Activated naive CD4-positive, alpha-beta T cell treated with anti-CD3 and anti-CD28 coated beads, Interleukin-2, amount 50 U/mL, for 24 hours (primary cell): ENCODE results near the gene XAF1.

Experiments used
- H3K27ac Mint-ChIP-seq: one replicate; pipeline ENCODE4 v1.8.0; 2021; ENCODE audit warnings: mild to moderate bottlenecking, mixed read lengths
- H3K27me3 Mint-ChIP-seq: one replicate; pipeline ENCODE4 v1.8.0; 2021; ENCODE audit warnings: mixed read lengths
- H3K36me3 Mint-ChIP-seq: one replicate; pipeline ENCODE4 v1.8.0; 2021; ENCODE audit warnings: mixed read lengths
- H3K4me1 Mint-ChIP-seq: one replicate; pipeline ENCODE4 v1.8.0; 2021; ENCODE audit warnings: mixed read lengths
- H3K4me3 Mint-ChIP-seq: one replicate; pipeline ENCODE4 v1.8.0; 2021; ENCODE audit warnings: mild to moderate bottlenecking, mixed read lengths
- H3K9me3 Mint-ChIP-seq: one replicate; pipeline ENCODE4 v1.8.0; 2021; ENCODE audit warnings: mixed read lengths

Gene XAF1

GRCh38 chr17:6755731-6756184 lies at the start of gene XAF1:
Gene XAF1, plus strand, starts transcription at chr17:6756046. Its CDS starts 33 bp downstream, at chr17:6756079.
- no peaks in the 10 kb centered on the region for H3K9me3 Mint-ChIP-seq
- H3K4me3 Mint-ChIP-seq: peak within 1 kb of the TSS; percentile 93
- H3K4me1 Mint-ChIP-seq: peaks cover 45% of the 10 kb centered on the region
- peak within 1 kb of the TSS; percentile 91 for H3K27ac Mint-ChIP-seq
- H3K27me3 Mint-ChIP-seq: no peaks in the 10 kb centered on the region
- peaks cover 9% of the 10 kb centered on the region for H3K36me3 Mint-ChIP-seq

- Mint-ChIP-seq H3K27ac (no peak overlapping the region), H3K4me1 (no peaks in the 10 kb centered on the region), H3K4me3 (no peak overlapping the region), H3K9me3 (no peaks in the 10 kb centered on the region), H3K27me3 (peaks cover 21% of the 10 kb centered on the region), H3K36me3 (no peaks in the 10 kb centered on the region)
Measured at GRCh38 chr17:6706499-6706898, 49.3 kb upstream of the XAF1 start.

GRCh38 chr17:6706996-6707395 lies 48.9 kb upstream of the XAF1 start:
- no peak overlapping the region for H3K4me3 Mint-ChIP-seq
- no peaks in the 10 kb centered on the region for H3K9me3 Mint-ChIP-seq
- peaks cover 23% of the 10 kb centered on the region for H3K27me3 Mint-ChIP-seq
- no peaks in the 10 kb centered on the region for H3K4me1 Mint-ChIP-seq
- no peak overlapping the region for H3K27ac Mint-ChIP-seq
- no peaks in the 10 kb centered on the region for H3K36me3 Mint-ChIP-seq

GRCh38 chr17:6708357-6708961 lies 47.4 kb upstream of the XAF1 start:
- Mint-ChIP-seq H3K9me3 (no peaks in the 10 kb centered on the region), H3K4me3 (no peak overlapping the region), H3K27ac (no peak overlapping the region), H3K27me3 (peaks cover 28% of the 10 kb centered on the region), H3K4me1 (peaks cover 9% of the 10 kb centered on the region), H3K36me3 (no peaks in the 10 kb centered on the region)

- no peaks in the 10 kb centered on the region for H3K9me3 Mint-ChIP-seq
- H3K27me3 Mint-ChIP-seq: peaks cover 34% of the 10 kb centered on the region
- H3K27ac Mint-ChIP-seq: no peak overlapping the region
- H3K4me3 Mint-ChIP-seq: no peak overlapping the region
- peaks cover 14% of the 10 kb centered on the region for H3K4me1 Mint-ChIP-seq
- H3K36me3 Mint-ChIP-seq: no peaks in the 10 kb centered on the region
Measured at GRCh38 chr17:6710317-6710716, 45.5 kb upstream of the XAF1 start.

GRCh38 chr17:6711081-6711674 lies 44.7 kb upstream of the XAF1 start:
- no peak overlapping the region for H3K4me3 Mint-ChIP-seq
- no peaks in the 10 kb centered on the region for H3K36me3 Mint-ChIP-seq
- peak overlapping the region; percentile 10 for H3K27ac Mint-ChIP-seq
- peaks cover 36% of the 10 kb centered on the region for H3K27me3 Mint-ChIP-seq
- peaks cover 14% of the 10 kb centered on the region for H3K4me1 Mint-ChIP-seq
- no peaks in the 10 kb centered on the region for H3K9me3 Mint-ChIP-seq

GRCh38 chr17:6711681-6712057 lies 44.2 kb upstream of the XAF1 start:
- no peaks in the 10 kb centered on the region for H3K9me3 Mint-ChIP-seq
- no peak overlapping the region for H3K27ac Mint-ChIP-seq
- no peak overlapping the region for H3K4me3 Mint-ChIP-seq
- peaks cover 38% of the 10 kb centered on the region for H3K27me3 Mint-ChIP-seq
- peaks cover under 1% of the 10 kb centered on the region for H3K36me3 Mint-ChIP-seq
- H3K4me1 Mint-ChIP-seq: peaks cover 14% of the 10 kb centered on the region

GRCh38 chr17:6712058-6712853 lies 43.6 kb upstream of the XAF1 start:
- peaks cover 2% of the 10 kb centered on the region for H3K36me3 Mint-ChIP-seq
- H3K27ac Mint-ChIP-seq: no peak overlapping the region
- H3K27me3 Mint-ChIP-seq: peaks cover 40% of the 10 kb centered on the region
- peaks cover 14% of the 10 kb centered on the region for H3K4me1 Mint-ChIP-seq
- no peaks in the 10 kb centered on the region for H3K9me3 Mint-ChIP-seq
- no peak overlapping the region for H3K4me3 Mint-ChIP-seq

GRCh38 chr17:6712854-6713129 lies 43.1 kb upstream of the XAF1 start:
- Mint-ChIP-seq H3K4me1 (peaks cover 14% of the 10 kb centered on the region), H3K27me3 (peaks cover 43% of the 10 kb centered on the region), H3K27ac (no peak overlapping the region), H3K4me3 (peak overlapping the region; percentile 76), H3K9me3 (no peaks in the 10 kb centered on the region), H3K36me3 (peaks cover 3% of the 10 kb centered on the region)

- Mint-ChIP-seq H3K36me3 (peaks cover 5% of the 10 kb centered on the region), H3K9me3 (no peaks in the 10 kb centered on the region), H3K4me1 (peaks cover 14% of the 10 kb centered on the region), H3K4me3 (peak within 1 kb of the TSS; percentile 76), H3K27ac (no peak within 1 kb of the TSS), H3K27me3 (peaks cover 45% of the 10 kb centered on the region)
Measured at GRCh38 chr17:6713130-6713917, 42.5 kb upstream of the XAF1 start, which contains the start of gene SLC13A5. Gene SLC13A5, minus strand, starts transcription at chr17:6713369. Its CDS starts 36 bp downstream, at chr17:6713333.

- H3K4me3 Mint-ChIP-seq: peak overlapping the region; percentile 26
- H3K4me1 Mint-ChIP-seq: peaks cover 14% of the 10 kb centered on the region
- no peaks in the 10 kb centered on the region for H3K9me3 Mint-ChIP-seq
- peaks cover 5% of the 10 kb centered on the region for H3K36me3 Mint-ChIP-seq
- H3K27ac Mint-ChIP-seq: no peak overlapping the region
- peaks cover 39% of the 10 kb centered on the region for H3K27me3 Mint-ChIP-seq
Measured at GRCh38 chr17:6713918-6714271, 42.0 kb upstream of the XAF1 start.

- Mint-ChIP-seq H3K4me3 (peak overlapping the region; percentile 57), H3K27ac (no peak overlapping the region), H3K27me3 (peaks cover 38% of the 10 kb centered on the region), H3K36me3 (peaks cover 5% of the 10 kb centered on the region), H3K4me1 (peaks cover 14% of the 10 kb centered on the region), H3K9me3 (no peaks in the 10 kb centered on the region)
Measured at GRCh38 chr17:6714315-6714874, 41.5 kb upstream of the XAF1 start.

- H3K4me3 Mint-ChIP-seq: no peak overlapping the region
- no peak overlapping the region for H3K27ac Mint-ChIP-seq
- H3K4me1 Mint-ChIP-seq: peaks cover 14% of the 10 kb centered on the region
- peaks cover 5% of the 10 kb centered on the region for H3K36me3 Mint-ChIP-seq
- peaks cover 35% of the 10 kb centered on the region for H3K27me3 Mint-ChIP-seq
- no peaks in the 10 kb centered on the region for H3K9me3 Mint-ChIP-seq
Measured at GRCh38 chr17:6716736-6717135, 39.1 kb upstream of the XAF1 start.

- Mint-ChIP-seq H3K36me3 (peaks cover 4% of the 10 kb centered on the region), H3K27ac (no peak overlapping the region), H3K4me3 (no peak overlapping the region), H3K4me1 (no peaks in the 10 kb centered on the region), H3K27me3 (peaks cover 30% of the 10 kb centered on the region), H3K9me3 (no peaks in the 10 kb centered on the region)
Measured at GRCh38 chr17:6721744-6722143, 34.1 kb upstream of the XAF1 start.

GRCh38 chr17:6724009-6724408 lies 31.8 kb upstream of the XAF1 start:
- H3K27ac Mint-ChIP-seq: no peak overlapping the region
- H3K9me3 Mint-ChIP-seq: no peaks in the 10 kb centered on the region
- no peaks in the 10 kb centered on the region for H3K4me1 Mint-ChIP-seq
- H3K36me3 Mint-ChIP-seq: no peaks in the 10 kb centered on the region
- no peak overlapping the region for H3K4me3 Mint-ChIP-seq
- H3K27me3 Mint-ChIP-seq: peaks cover 21% of the 10 kb centered on the region
